Measurements from ENCODE around the gene PCNP.
"Not testable (repeated sequence)": the region's sequence is repeated elsewhere in the genome, so short reads cannot be mapped to it uniquely, and the experiment has no call there.

The PCNP gene

GRCh38 chr3:101567528-101568317 is 6.3 kb upstream of the PCNP start:
- DNase-seq, result no peak

GRCh38 chr3:101571028-101571895 is 2.7 kb upstream of the PCNP start:
- no peak for DNase-seq

- DNase-seq, result no peak
Measured at GRCh38 chr3:101574388-101575112, 570 bp downstream of the PCNP start.

- DNase-seq, result no peak
Measured at GRCh38 chr3:101577286-101577685, 3.3 kb downstream of the PCNP start.

- no peak for DNase-seq
Measured at GRCh38 chr3:101588616-101589015, 14.6 kb downstream of the PCNP start.

GRCh38 chr3:101591071-101591470 is 17.1 kb downstream of the PCNP start:
- no peak for DNase-seq

- no peak for DNase-seq
Measured at GRCh38 chr3:101602731-101603130, 28.8 kb downstream of the PCNP start.

- DNase-seq, result no peak
Measured at GRCh38 chr3:101603184-101603583, 29.2 kb downstream of the PCNP start.

- DNase-seq, result not testable (repeated sequence)
Measured at GRCh38 chr3:101605398-101605797, 31.4 kb downstream of the PCNP start.

GRCh38 chr3:101611023-101611422 is 37.0 kb downstream of the PCNP start:
- no peak for DNase-seq

- DNase-seq, result not testable (repeated sequence)
Measured at GRCh38 chr3:101613014-101613413, 39.0 kb downstream of the PCNP start.

GRCh38 chr3:101615525-101615924 is 41.5 kb downstream of the PCNP start:
- DNase-seq, result no peak

GRCh38 chr3:101617478-101617877 is 43.5 kb downstream of the PCNP start:
- DNase-seq, result no peak

GRCh38 chr3:101618726-101619125 is 44.7 kb downstream of the PCNP start:
- no peak for DNase-seq

- DNase-seq, result no peak
Measured at GRCh38 chr3:101619734-101620133, 45.8 kb downstream of the PCNP start.

GRCh38 chr3:101623656-101624055 is 49.7 kb downstream of the PCNP start:
- no peak for DNase-seq

GRCh38 chr3:101624857-101625256 is 50.9 kb downstream of the PCNP start:
- DNase-seq, result no peak

- DNase-seq, result no peak
Measured at GRCh38 chr3:101625879-101626278, 51.9 kb downstream of the PCNP start.

GRCh38 chr3:101629219-101629618 is 55.2 kb downstream of the PCNP start:
- DNase-seq, result no peak

GRCh38 chr3:101631098-101631796 is 57.3 kb downstream of the PCNP start:
- no peak for DNase-seq

- not testable (repeated sequence) for DNase-seq
Measured at GRCh38 chr3:101631959-101632358, 58.0 kb downstream of the PCNP start.

- no peak for DNase-seq
Measured at GRCh38 chr3:101632586-101632985, 58.6 kb downstream of the PCNP start.

GRCh38 chr3:101633186-101633585 is 59.2 kb downstream of the PCNP start:
- no peak for DNase-seq
